ENCODE results near the gene KIF26B. TPM values are rescaled to one million over a fixed set of nuclear protein-coding genes. Genes with fewer than 3 reads are reported as not detected.

Gene KIF26B
- total and polyA plus RNA-seq, 2 of the 4 experiments (the other 2 are of a cell fraction) = 0.53 to 0.54 TPM

- Histone ChIP-seq H2AFZ (replicated peaks; ENCODE audit: low read length, poor library complexity) (no peak overlapping the region), H3K4me2 (ENCODE audit: low read depth, low read length) (no peak overlapping the region), H3K23ac (ENCODE audit: low read depth, low read length) (no peak overlapping the region), H3K79me1 (ENCODE audit: low read depth in 1 of 2, low read length in 2 of 2) (no peaks in the 10 kb centered on the region), H3K9me1 (ENCODE audit: insufficient read depth, low read length) (no peaks in the 10 kb centered on the region; the same call in 1 of the 2 replicates), H4K20me1 (ENCODE audit: insufficient read depth, low read length) (no peaks in the 10 kb centered on the region), H3K27me3 (ENCODE audit: control insufficient read depth, insufficient read depth, low read length) (no peaks in the 10 kb centered on the region; the same call in 1 of the 2 replicates), H3K14ac (replicated peaks; ENCODE audit: low read depth, low read length) (no peak overlapping the region), H2BK15ac (ENCODE audit: low read depth, low read length) (no peak overlapping the region), H2BK5ac (ENCODE audit: low read depth, low read length, poor library complexity, severe bottlenecking) (no peak overlapping the region), H4K5ac (ENCODE audit: low read depth, low read length) (no peak overlapping the region), H2AK9ac (replicated peaks; ENCODE audit: low read depth, low read length, poor library complexity) (no peak overlapping the region), H2BK20ac (ENCODE audit: low read depth, low read length) (no peak overlapping the region), H4K8ac (ENCODE audit: low read depth in 2 of 2, low read length in 2 of 2) (no peak overlapping the region), H2AK5ac (ENCODE audit: low read depth, low read length) (no peak overlapping the region), H3K4me1 (ENCODE audit: control insufficient read depth, insufficient read depth, low read length) (peaks cover 5% of the 10 kb centered on the region), H3K4me3 (ENCODE audit: insufficient read depth, low read depth, low read length) (no peak overlapping the region), H3K27ac (ENCODE audit: insufficient read depth, low read length) (no peak overlapping the region), H3K9ac (ENCODE audit: low read depth, low read length) (no peak overlapping the region), H3K36me3 (ENCODE audit: control insufficient read depth, insufficient read depth, low read length) (peaks cover 4% of the 10 kb centered on the region; the same call in 1 of the 2 replicates), H2BK120ac (ENCODE audit: low read depth, low read length) (no peak overlapping the region), H3K9me3 (ENCODE audit: control insufficient read depth, insufficient read depth, low read length) (no peaks in the 10 kb centered on the region), H3K56ac (ENCODE audit: extremely low read depth, insufficient read depth, low read length) (no peak overlapping the region), H3K18ac (ENCODE audit: low read depth, low read length) (no peak overlapping the region), H3K4ac (ENCODE audit: low read depth, low read length) (no peak overlapping the region), H4K91ac (ENCODE audit: insufficient read depth, low read depth, low read length) (no peak overlapping the region)
- ChIA-PET POLR2A (ENCODE audit: unreplicated experiment) (no interaction called here), CTCF (interaction anchor here (0.5 kb wide), 1 partner anchor 79 kb away, joined by 5 read pairs; no protein-coding TSS in a partner anchor)
- BruUV-seq (replicated peaks) = no TSS peak
- dilution Hi-C loops (cut with HindIII; ENCODE audit: low sequenced_read_pairs, unreplicated experiment) (no loop called here), in situ Hi-C loops (cut with MboI; ENCODE audit: low sequenced_read_pairs) (no loop called here), intact Hi-C loops (cut with micrococcal nuclease) (no loop called here)
- no peak for DNase-seq
- ATAC-seq (ENCODE audit: low read depth) = no peak
- WGBS, 2 experiments (ENCODE audit: extremely low coverage in 2 of 2, insufficient read length in 1 of 2) = 86% methylated on average over 4 of the region's 5 CpGs; no CpG with 5 or more reads in 1 of the 2 experiments
- TF ChIP-seq BHLHE40 (IDR thresholded peaks at IDR 0.05; ENCODE audit: low read depth, low read length) = no peak
- TF ChIP-seq MAZ (IDR thresholded peaks at IDR 0.05; ENCODE audit: borderline replicate concordance, low read depth, low read length) = no peak
- no peak for TF ChIP-seq CEBPB (IDR thresholded peaks at IDR 0.05; ENCODE audit: low read depth, low read length)
- no peak for TF ChIP-seq MXI1 (IDR thresholded peaks at IDR 0.05; ENCODE audit: borderline replicate concordance, low read depth, low read length)
- no peak for TF ChIP-seq CHD1 (IDR thresholded peaks at IDR 0.05; ENCODE audit: low read depth, low read length)
These were observed 553.2 kb downstream of the KIF26B start for GRCh38 chr1:245707941-245708340.

All from IMR-90 (cell line).